ENCODE results near the gene ZNF488.
A peak's percentile ranks its signal among the peaks of the same experiment; 100 is the strongest.

DNA sequence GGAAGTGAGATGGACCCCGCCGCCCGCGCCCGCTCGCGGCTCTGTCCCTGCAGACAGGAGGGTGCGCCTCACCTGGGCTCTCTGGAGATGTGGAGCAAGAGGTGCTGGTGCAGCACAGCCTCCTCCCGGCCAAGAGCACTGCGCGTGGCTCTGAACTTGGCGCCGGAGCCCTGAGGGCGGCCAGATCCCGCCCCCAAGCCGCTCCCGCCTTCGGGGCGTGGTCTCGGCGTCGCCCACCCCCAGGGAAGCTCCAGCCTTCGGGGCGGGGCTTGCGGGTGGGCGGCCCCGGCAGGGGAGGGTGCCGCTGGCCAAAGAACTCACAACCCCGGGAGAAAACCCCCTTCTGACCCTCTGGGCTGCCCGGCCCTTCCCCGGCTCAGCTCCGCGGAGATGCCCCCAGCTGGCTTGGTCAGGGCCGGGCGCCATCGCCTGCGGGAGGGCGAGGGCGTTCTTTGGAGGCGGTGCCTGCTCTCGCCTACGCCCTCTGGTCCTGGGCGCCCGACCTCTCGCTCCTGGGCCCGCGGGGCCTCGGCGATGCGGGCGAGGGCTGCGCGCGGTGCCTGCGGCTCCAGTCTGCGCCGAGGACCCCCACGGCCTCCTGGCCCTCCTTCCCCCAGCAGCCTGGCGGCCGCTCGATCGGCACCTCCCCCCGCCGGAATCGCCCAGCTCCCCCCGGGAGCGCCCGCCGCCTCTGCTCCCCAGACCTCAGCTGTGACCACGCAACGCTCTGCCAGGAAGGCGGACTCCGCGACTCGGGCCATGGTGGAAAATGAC, at the start of gene ZNF488:
- TF ChIP-seq POLR2A (IDR thresholded peaks at IDR 0.05) = peak; percentile 84 to 94
- TF ChIP-seq, protein P1, sequence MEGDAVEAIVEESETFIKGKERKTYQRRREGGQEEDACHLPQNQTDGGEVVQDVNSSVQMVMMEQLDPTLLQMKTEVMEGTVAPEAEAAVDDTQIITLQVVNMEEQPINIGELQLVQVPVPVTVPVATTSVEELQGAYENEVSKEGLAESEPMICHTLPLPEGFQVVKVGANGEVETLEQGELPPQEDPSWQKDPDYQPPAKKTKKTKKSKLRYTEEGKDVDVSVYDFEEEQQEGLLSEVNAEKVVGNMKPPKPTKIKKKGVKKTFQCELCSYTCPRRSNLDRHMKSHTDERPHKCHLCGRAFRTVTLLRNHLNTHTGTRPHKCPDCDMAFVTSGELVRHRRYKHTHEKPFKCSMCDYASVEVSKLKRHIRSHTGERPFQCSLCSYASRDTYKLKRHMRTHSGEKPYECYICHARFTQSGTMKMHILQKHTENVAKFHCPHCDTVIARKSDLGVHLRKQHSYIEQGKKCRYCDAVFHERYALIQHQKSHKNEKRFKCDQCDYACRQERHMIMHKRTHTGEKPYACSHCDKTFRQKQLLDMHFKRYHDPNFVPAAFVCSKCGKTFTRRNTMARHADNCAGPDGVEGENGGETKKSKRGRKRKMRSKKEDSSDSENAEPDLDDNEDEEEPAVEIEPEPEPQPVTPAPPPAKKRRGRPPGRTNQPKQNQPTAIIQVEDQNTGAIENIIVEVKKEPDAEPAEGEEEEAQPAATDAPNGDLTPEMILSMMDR (IDR thresholded peaks at IDR 0.05) = no peak

Measured in Peyer's patch (tissue), 4 donors.